GM18861 (cell line): ENCODE results near the gene SPOUT1.

Experiments used
- ATAC-seq: cut with Tn5 transposase; IDR thresholded peaks from one replicate; pipeline ENCODE4 v1.9.1; 2021; ENCODE audit not compliant: unreplicated experiment

The SPOUT1 gene

DNA sequence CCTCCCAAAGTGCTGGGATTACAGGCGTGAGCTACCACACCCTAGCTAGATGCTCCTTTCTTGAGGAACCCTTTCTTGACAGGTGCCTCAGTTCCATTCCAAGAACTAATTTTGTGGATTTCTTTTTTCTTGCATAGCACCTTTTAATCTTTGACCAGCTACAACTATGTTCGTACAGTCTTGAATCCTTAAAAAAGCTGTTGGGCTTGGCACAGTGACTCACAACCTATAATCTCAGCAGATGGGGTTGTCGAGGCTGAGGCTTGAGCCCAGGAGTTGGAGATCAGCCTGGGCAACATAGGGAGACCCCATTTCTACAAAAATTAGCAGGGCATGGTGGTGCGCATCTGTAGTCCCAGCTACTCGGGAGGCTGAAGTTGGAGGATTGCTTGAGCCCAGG, 56.5 kb downstream of the SPOUT1 start:
- no peak for ATAC-seq

DNA sequence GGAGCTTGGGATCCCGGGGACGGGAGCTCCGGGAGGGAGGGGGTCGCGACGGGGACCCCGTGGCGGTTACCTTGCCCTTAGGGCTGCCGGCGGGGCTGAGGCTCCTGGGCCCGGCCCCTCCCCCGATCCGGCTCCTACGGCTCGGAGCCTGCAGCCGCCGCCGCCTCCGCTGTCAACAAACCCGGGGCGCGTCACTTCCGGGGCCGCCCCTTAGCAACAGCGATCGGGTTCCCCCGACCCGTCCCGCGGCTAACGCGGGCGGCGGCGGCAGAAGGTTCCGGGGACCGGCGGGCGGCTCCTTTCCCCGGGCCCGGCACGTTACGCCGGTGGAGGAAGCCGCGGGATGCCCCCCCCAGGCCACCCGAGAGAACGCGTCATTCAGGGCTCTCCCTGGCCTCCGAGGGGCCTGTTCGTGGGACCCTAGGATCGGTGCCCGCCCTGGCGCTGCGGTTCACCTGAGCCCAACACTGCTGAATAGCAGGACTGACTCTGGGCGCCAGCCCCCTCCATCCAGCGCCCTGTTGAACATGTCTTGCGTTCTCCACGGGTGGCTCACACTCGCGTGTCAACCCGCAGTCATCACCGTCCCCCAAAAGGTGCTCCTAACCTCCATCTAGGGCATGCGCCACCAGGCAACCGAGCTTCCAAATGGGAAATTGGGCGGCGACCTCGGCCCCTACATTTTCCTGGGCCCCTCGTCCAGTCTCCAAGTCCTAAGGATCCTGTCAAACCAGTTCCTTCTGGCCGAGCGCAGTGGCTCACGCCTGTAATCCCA, 57.7 kb downstream of the SPOUT1 start, which contains the start of gene ZER1:
Gene ZER1, minus strand, starts transcription at position 183 of the 775 bp plus-strand sequence. CDS start 16,362 bp downstream, outside the sequence.
- peak; percentile 76 for ATAC-seq

GRCh38 chr9:128771094-128771721, 58.4 kb downstream of the SPOUT1 start:
- ATAC-seq = peak; percentile 29

- ATAC-seq = no peak
Measured at GRCh38 chr9:128770286-128771030, 59.1 kb downstream of the SPOUT1 start.
